Endodermal cell (in vitro differentiated cells): ENCODE data around the gene LRRC27. TPM values are rescaled to one million over a fixed set of nuclear protein-coding genes. Genes with fewer than 3 reads are reported as not detected.

Experiments used
- DNase-seq: peaks from one replicate; pipeline ENCODE4 v3.0.0-alpha.2; 2017
- H3K27ac ChIP-seq: 2 replicates; pipeline ENCODE4 v1.5.1; 2013; ENCODE audit warnings: mild to moderate bottlenecking, low read depth, low read length, moderate library complexity
- H3K27me3 ChIP-seq: 2 replicates; pipeline ENCODE4 v1.6.1; 2013; ENCODE audit warnings: mild to moderate bottlenecking, low read length, moderate library complexity; ENCODE audit not compliant: insufficient read depth, control insufficient read depth, poor library complexity, severe bottlenecking
- H3K36me3 ChIP-seq: 2 replicates; pipeline ENCODE4 v1.7.0; 2013; ENCODE audit warnings: mild to moderate bottlenecking, low read length, moderate library complexity; ENCODE audit not compliant: control insufficient read depth, insufficient read depth
- H3K4me1 ChIP-seq: one replicate; pipeline ENCODE4 v1.7.0; 2013; ENCODE audit warnings: low read length; ENCODE audit not compliant: control insufficient read depth, insufficient read depth
- H3K4me3 ChIP-seq: 2 replicates; pipeline ENCODE4 v1.5.1; 2013; ENCODE audit warnings: mild to moderate bottlenecking, low read length, moderate library complexity
- H3K9ac ChIP-seq: 2 replicates; pipeline ENCODE4 v1.6.1; 2013; ENCODE audit warnings: mild to moderate bottlenecking, low read length, moderate library complexity; ENCODE audit not compliant: poor library complexity, severe bottlenecking; ENCODE audit errors: extremely low read depth
- H3K9me3 ChIP-seq: 2 replicates; pipeline ENCODE4 v1.6.1; 2013; ENCODE audit warnings: mild to moderate bottlenecking, low read length, moderate library complexity; ENCODE audit not compliant: control insufficient read depth
- H3K27ac Mint-ChIP-seq: 2 replicates; pipeline ENCODE4 v1.8.0; 2020; ENCODE audit warnings: mixed read lengths
- H3K27me3 Mint-ChIP-seq: 2 replicates; pipeline ENCODE4 v1.8.0; 2021; ENCODE audit warnings: mild to moderate bottlenecking, mixed read lengths; ENCODE audit not compliant: insufficient read depth
- H3K36me3 Mint-ChIP-seq: 2 replicates; pipeline ENCODE4 v1.8.0; 2020; ENCODE audit warnings: low read depth, mixed read lengths
- H3K4me1 Mint-ChIP-seq: 2 replicates; pipeline ENCODE4 v1.8.0; 2020; ENCODE audit warnings: mixed read lengths
- H3K4me3 Mint-ChIP-seq: 2 replicates; pipeline ENCODE4 v1.8.0; 2020; ENCODE audit warnings: mild to moderate bottlenecking, moderate library complexity, mixed read lengths
- H3K9me3 Mint-ChIP-seq: 2 replicates; pipeline ENCODE4 v1.8.0; 2020; ENCODE audit warnings: mild to moderate bottlenecking, mixed read lengths
- CTCF ChIP-seq: fragments of 200-600 bp; sonication (generic); conservative IDR thresholded peaks from 2 replicates; pipeline ENCODE4 v1.5.0; 2021; ENCODE audit warnings: antibody characterized with exemption, mild to moderate bottlenecking
- WGBS, 2 experiments: methylation state at CpG; one replicate each; pipeline versions ENCODE4 v1.1.5 to v1.1.7; 2013; ENCODE audit warnings: missing lambda C conversion rate in 2 of 2, mixed read lengths in 1 of 2; ENCODE audit not compliant: insufficient coverage in 1 of 2, insufficient read length in 1 of 2; 5-methylcytosine and 5-hydroxymethylcytosine counted together
- total RNA-seq, 2 donors: library from RNA; stranded (reverse); fragmentation: NEBNext Ultra II Directional in 1 of 2; extraction: Animal tissue kit (Norgen Biotek cat#: 25700) in 1 of 2; gene quantifications; 2 replicates in 1 of 2; 3 replicates in 1 of 2; pipeline ENCODE4 v1.2.1, GENCODE V29; 2021

The LRRC27 gene
- total RNA-seq, 2 donors from 2014 or later, result 10.3 to 14.6 TPM

- Mint-ChIP-seq H3K4me3 (no peak overlapping the region), H3K9me3 (peaks cover 2% of the 10 kb centered on the region), H3K27ac (no peak overlapping the region), H3K27me3 (no peaks in the 10 kb centered on the region), H3K4me1 (no peaks in the 10 kb centered on the region), H3K36me3 (peaks cover 45% of the 10 kb centered on the region)
- DNase-seq, result no peak
- Histone ChIP-seq H3K9ac (no peak overlapping the region), H3K27ac (no peak overlapping the region), H3K27me3 (no peaks in the 10 kb centered on the region), H3K9me3 (peaks cover 4% of the 10 kb centered on the region), H3K36me3 (peaks cover 18% of the 10 kb centered on the region), H3K4me1 (no peaks in the 10 kb centered on the region), H3K4me3 (no peak overlapping the region)
- no peak for TF ChIP-seq CTCF
- WGBS, 2 experiments, result 94% methylated on average over 11 to 23 of the region's 23 CpGs
Measured at GRCh38 chr10:132347211-132347930, 15.4 kb downstream of the LRRC27 start.

- WGBS, 2 experiments, result 86 to 89% methylated on average over 12 to 13 of the region's 13 CpGs
Measured at GRCh38 chr10:132347931-132348267, 15.9 kb downstream of the LRRC27 start.

GRCh38 chr10:132349766-132350165 lies 17.8 kb downstream of the LRRC27 start:
- Histone ChIP-seq H3K27ac (no peak overlapping the region), H3K36me3 (peaks cover 8% of the 10 kb centered on the region), H3K27me3 (no peaks in the 10 kb centered on the region), H3K9me3 (no peaks in the 10 kb centered on the region), H3K4me3 (no peak overlapping the region), H3K4me1 (no peaks in the 10 kb centered on the region), H3K9ac (no peak overlapping the region)
- H3K27me3 Mint-ChIP-seq, result no peaks in the 10 kb centered on the region
- H3K9me3 Mint-ChIP-seq, result no peaks in the 10 kb centered on the region
- no peak for TF ChIP-seq CTCF
- peaks cover 29% of the 10 kb centered on the region for H3K36me3 Mint-ChIP-seq
- WGBS, 2 experiments, result 89 to 94% methylated on average over 4 to 6 of the region's 6 CpGs
- H3K4me3 Mint-ChIP-seq, result no peak overlapping the region
- no peaks in the 10 kb centered on the region for H3K4me1 Mint-ChIP-seq
- no peak overlapping the region for H3K27ac Mint-ChIP-seq
- no peak for DNase-seq

More at GRCh38 chr10:132347931-132348267, 15.9 kb downstream of the LRRC27 start:
- Histone ChIP-seq H3K9ac (no peak overlapping the region), H3K27ac (no peak overlapping the region), H3K9me3 (peaks cover 4% of the 10 kb centered on the region), H3K36me3 (peaks cover 18% of the 10 kb centered on the region), H3K4me3 (no peak overlapping the region), H3K27me3 (no peaks in the 10 kb centered on the region), H3K4me1 (no peaks in the 10 kb centered on the region)
- H3K4me1 Mint-ChIP-seq, result no peaks in the 10 kb centered on the region
- DNase-seq, result no peak
- no peaks in the 10 kb centered on the region for H3K9me3 Mint-ChIP-seq
- H3K27ac Mint-ChIP-seq, result no peak overlapping the region
- no peaks in the 10 kb centered on the region for H3K27me3 Mint-ChIP-seq
- H3K4me3 Mint-ChIP-seq, result no peak overlapping the region
- no peak for TF ChIP-seq CTCF
- peaks cover 43% of the 10 kb centered on the region for H3K36me3 Mint-ChIP-seq
